K562 (cell line): ENCODE measurements around the gene PELI2. TPM values are rescaled to one million over a fixed set of nuclear protein-coding genes. Genes with fewer than 3 reads are reported as not detected.

ENCODE experiments used
- ATAC-seq: fragments of 200-7000 bp; cut with Tn5 transposase; 3 replicates; pipeline ENCODE4 v1.9.1; 2020; ENCODE audit warnings: moderate library complexity
- BruUV-seq: library from RNA; stranded (reverse); fragments of 400-500 nt; replicated peaks from 2 replicates; lab custom pipeline; 2021; lab: Mats Ljungman, UMichigan
- CTCF ChIA-PET: fragments of 300-600 bp; formaldehyde crosslinking; extraction: SDS; loops from one replicate; lab custom pipeline; 2021; ENCODE audit warnings: low intra/inter-chr PET ratio; lab: Yijun Ruan, JAX
- POLR2A ChIA-PET: fragments of 300-600, 350-650 bp; sonication (Branson Sonifier 250); formaldehyde crosslinking; extraction: SDS; loops from one replicate; lab custom pipeline; 2021; ENCODE audit warnings: antibody characterized with exemption, inconsistent platforms; lab: Yijun Ruan, JAX
- DNase-seq, 4 experiments: peaks; one replicate each; pipeline versions ENCODE4 v3.0.0 to v3.0.0-alpha.2; 2011 to 2018; ENCODE audit warnings: low spot score in 3 of 4, mixed read lengths in 3 of 4; ENCODE audit errors: extremely low read depth in 1 of 4
- FAIRE-seq: peaks from 2 replicates; lab custom pipeline; 2011; peaks lifted over from hg19 to GRCh38; lab: Jason Lieb, UNC
- H2AFZ ChIP-seq: 2 replicates; pipeline ENCODE4 v1.6.0; 2011; ENCODE audit warnings: low read depth, low read length, control low read depth, inconsistent platforms
- H3K27ac ChIP-seq: fragments of 200-600 bp; 3 replicates; pipeline ENCODE4 v1.8.0; 2011; ENCODE audit warnings: low read depth, mild to moderate bottlenecking, control low read depth, inconsistent platforms, low read length, moderate library complexity, mixed read lengths; ENCODE audit errors: extremely low read depth
- H3K27me3 ChIP-seq, 2 experiments: fragments of 300-600 bp in 1 of 2; 2 replicates in 1 of 2; 3 replicates in 1 of 2; pipeline versions ENCODE4 v1.6.0 to v1.8.0; 2011; ENCODE audit warnings: inconsistent platforms in 2 of 2, low read length in 2 of 2, mild to moderate bottlenecking in 1 of 2, mixed read lengths in 1 of 2, moderate library complexity in 1 of 2; ENCODE audit not compliant: control insufficient read depth in 2 of 2, insufficient read depth in 2 of 2
- H3K36me3 ChIP-seq: fragments of 300-600 bp; 3 replicates; pipeline ENCODE4 v1.8.0; 2011; ENCODE audit warnings: mild to moderate bottlenecking, low read length, inconsistent platforms; ENCODE audit not compliant: control insufficient read depth, insufficient read depth
- H3K4me1 ChIP-seq, 2 experiments: fragments of 200-600 bp in 1 of 2; replicated peaks in 1 of 2; 2 replicates in 1 of 2; 3 replicates in 1 of 2; pipeline versions ENCODE4 v1.5.1 to v1.8.0; 2011; ENCODE audit warnings: inconsistent platforms in 2 of 2, low read length in 2 of 2, mild to moderate bottlenecking in 1 of 2, mixed read lengths in 1 of 2, moderate library complexity in 1 of 2; ENCODE audit not compliant: control insufficient read depth in 2 of 2, insufficient read depth in 2 of 2
- H3K4me2 ChIP-seq: 2 replicates; pipeline ENCODE4 v1.6.1; 2011; ENCODE audit warnings: low read length, control low read depth, inconsistent platforms, mixed read lengths; ENCODE audit not compliant: insufficient read depth
- H3K4me3 ChIP-seq: fragments of 200-600 bp; sonication (generic), shearing (Covaris generic); 2 replicates; pipeline ENCODE4 v1.5.1; 2016; ENCODE audit warnings: control low read depth, inconsistent platforms
- H3K79me2 ChIP-seq: fragments of 200-600 bp; 3 replicates; pipeline ENCODE4 v1.8.0; 2011; ENCODE audit warnings: low read length, inconsistent platforms; ENCODE audit not compliant: control insufficient read depth, insufficient read depth
- H3K9ac ChIP-seq, 2 experiments: 2 replicates each; pipeline versions ENCODE4 v1.6.0 to v1.6.1; 2011; ENCODE audit warnings: low read depth in 2 of 2, low read length in 2 of 2, control low read depth in 1 of 2, inconsistent platforms in 1 of 2, mild to moderate bottlenecking in 1 of 2, mixed read lengths in 1 of 2; ENCODE audit not compliant: insufficient read depth in 1 of 2
- H3K9me1 ChIP-seq: one replicate; pipeline ENCODE4 v1.6.0; 2011; ENCODE audit warnings: inconsistent platforms, mild to moderate bottlenecking, low read length, moderate library complexity; ENCODE audit not compliant: control insufficient read depth, insufficient read depth
- H3K9me3 ChIP-seq: replicated peaks from 2 replicates; pipeline ENCODE4 v1.5.1; 2011; ENCODE audit warnings: low read depth, low read length, inconsistent platforms; ENCODE audit not compliant: control insufficient read depth, insufficient read depth
- H4K20me1 ChIP-seq: replicated peaks from 2 replicates; pipeline ENCODE4 v1.6.1; 2011; ENCODE audit warnings: low read length, inconsistent platforms, mixed read lengths; ENCODE audit not compliant: control insufficient read depth, insufficient read depth
- EZH2 ChIP-seq: IDR thresholded peaks from 2 replicates; pipeline ENCODE4 v1.6.1; 2012; ENCODE audit warnings: low read depth, mild to moderate bottlenecking, inconsistent platforms, low read length, borderline replicate concordance
- FOS ChIP-seq: IDR thresholded peaks from 3 replicates; pipeline ENCODE4 v1.6.1; 2011; ENCODE audit not compliant: insufficient read length; ENCODE audit errors: extremely low read depth
- FOXM1 ChIP-seq, 2 experiments: fragments of 450-650 bp in 1 of 2; sonication (generic) in 1 of 2; formaldehyde crosslinking in 1 of 2; IDR thresholded peaks; 2 replicates each; pipeline versions ENCODE4 v1.6.1 to v1.9.0; 2017 to 2022; ENCODE audit warnings: low read depth in 2 of 2, mild to moderate bottlenecking in 2 of 2, missing genetic modification reagents in 1 of 2, moderate library complexity in 1 of 2
- IRF9 ChIP-seq: fragments of 450-650 bp; IDR thresholded peaks from 2 replicates; pipeline ENCODE4 v1.6.1; 2016; ENCODE audit warnings: missing biosample characterization, missing genetic modification characterization
- JUND ChIP-seq, 2 experiments: IDR thresholded peaks; 2 replicates in 1 of 2; 3 replicates in 1 of 2; pipeline ENCODE4 v1.6.1; 2011; ENCODE audit warnings: borderline replicate concordance in 2 of 2, low read depth in 2 of 2, low read length in 2 of 2, improper control_type of control experiment in 1 of 2, missing biosample characterization in 1 of 2, missing genetic modification characterization in 1 of 2, missing genetic modification reagents in 1 of 2
- MAFG ChIP-seq: fragments of 450-650 bp; conservative IDR thresholded peaks from 2 replicates; pipeline ENCODE4 v1.6.1; 2016; ENCODE audit warnings: missing genetic modification characterization, missing compliant biosample characterization
- NEUROD1 ChIP-seq: fragments of 150-350 bp; IDR thresholded peaks from 2 replicates; pipeline ENCODE4 v1.6.1; 2014; ENCODE audit warnings: borderline replicate concordance, low read length, low read depth; ENCODE audit not compliant: partially characterized antibody
- NFE2L1 ChIP-seq: fragments of 450-650 bp; IDR thresholded peaks from 2 replicates; pipeline ENCODE4 v1.6.1; 2016; ENCODE audit warnings: missing genetic modification characterization, low read depth, mild to moderate bottlenecking, missing compliant biosample characterization, moderate library complexity, borderline replicate concordance
- POLR3G ChIP-seq: IDR thresholded peaks from 2 replicates; pipeline ENCODE4 v1.6.1; 2011; ENCODE audit not compliant: insufficient read length, insufficient replicate concordance; ENCODE audit errors: extremely low read depth
- PRDM10 ChIP-seq: fragments of 450-650 bp; IDR thresholded peaks from 2 replicates; pipeline ENCODE4 v1.6.1; 2018; ENCODE audit not compliant: partially characterized antibody
- SMARCC2 ChIP-seq: fragments of 450-650 bp; IDR thresholded peaks from 2 replicates; pipeline ENCODE4 v1.6.1; 2017; ENCODE audit warnings: antibody characterized with exemption, moderate library complexity, mild to moderate bottlenecking, low read depth
- SPI1 ChIP-seq: IDR thresholded peaks from 2 replicates; pipeline ENCODE4 v1.6.1; 2011; ENCODE audit warnings: low read depth, low read length, control low read depth, borderline replicate concordance
- TBP ChIP-seq: optimal IDR thresholded peaks from 2 replicates; pipeline ENCODE3; 2011; ENCODE audit warnings: low read depth, low read length, improper control_type of control experiment
- ZNF511 ChIP-seq: sonication (generic); formaldehyde crosslinking; IDR thresholded peaks from 2 replicates; pipeline ENCODE4 v1.8.0; 2022; ENCODE audit warnings: mild to moderate bottlenecking, missing genetic modification reagents
- whole genome bisulfite sequencing: fragments of 100-300 bp; shearing (Covaris generic); methylation state at CpG from one replicate; pipeline ENCODE4 v1.1.6; 2016; ENCODE audit warnings: low coverage, mixed read lengths; ENCODE audit not compliant: insufficient coverage; ENCODE audit errors: missing lambda C conversion rate; 5-methylcytosine and 5-hydroxymethylcytosine counted together
- in situ Hi-C: fragments of 300-500 bp; cut with MboI; formaldehyde crosslinking; loops from 4 replicates; pipeline ENCODE4 v1.15.0; 2018; ENCODE audit warnings: inconsistent platforms, mixed read lengths
- intact Hi-C: fragments of 100-400 bp; cut with micrococcal nuclease; formaldehyde crosslinking; loops from 2 replicates; pipeline ENCODE4 v1.14.2; 2022
- polyA plus RNA-seq, 8 experiments: library from polyadenylated mRNA; depleted of rRNA in 4 of 8; stranded (reverse) in 5 of 8; unstranded in 3 of 8; fragments of >200 nt; fragmentation: Nextera tagmentation in 2 of 8; fragmentation: Illumina TruSeq in 1 of 8; extraction: Ambion mirVana in 2 of 8; extraction: Trizol in 1 of 8; gene quantifications; 2 replicates each; pipeline versions ENCODE4 v1.2.1 to v1.2.3, GENCODE V29; 2011 to 2014; ENCODE audit warnings: inconsistent platforms in 1 of 8, missing spikeins in 1 of 8
- total RNA-seq, 7 experiments: library from RNA; depleted of rRNA in 6 of 7; stranded (reverse); fragments of >200 nt in 6 of 7; fragmentation: Illumina TruSeq in 2 of 7; extraction: Trizol in 2 of 7; gene quantifications; 2 replicates each; pipeline versions ENCODE4 v1.2.1 to v1.2.3, GENCODE V29; 2011 to 2021; ENCODE audit warnings: low replicate concordance in 1 of 7
- TF ChIP-seq, protein P1 (sequence below): IDR thresholded peaks from 3 replicates; pipeline ENCODE4 v1.6.1; 2011; ENCODE audit warnings: borderline replicate concordance, mild to moderate bottlenecking; ENCODE audit not compliant: insufficient read length, insufficient read depth

Gene PELI2
- total and polyA plus RNA-seq, 9 of the 15 experiments (the other 6 are each of a cell fraction or from before 2014, with no cell fraction given) = 0.20 to 1.5 (median 0.44) TPM

DNA sequence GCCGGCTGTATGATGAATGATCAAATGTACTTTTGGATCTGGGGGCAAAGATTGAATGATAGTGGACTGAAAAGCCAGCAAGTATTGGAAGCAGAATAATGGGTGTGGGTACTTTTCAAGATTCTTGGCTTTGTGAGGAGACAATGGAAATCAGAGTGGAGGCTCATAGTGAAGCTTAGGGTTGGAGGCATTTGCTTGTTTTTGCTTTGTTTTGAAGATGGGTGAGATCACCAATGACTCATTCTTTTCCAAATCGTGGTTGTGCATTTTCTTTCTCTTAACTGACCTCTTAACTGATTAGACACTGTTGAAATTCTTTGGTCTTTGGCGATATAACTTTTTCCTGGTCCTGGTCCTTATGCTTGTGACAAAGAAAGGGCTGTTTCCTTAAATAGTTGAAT, 54.4 kb downstream of the PELI2 start:
- Histone ChIP-seq H3K9me1 (no peaks in the 10 kb centered on the region), H3K79me2 (no peaks in the 10 kb centered on the region), H3K9me3 (no peaks in the 10 kb centered on the region), H3K27me3 (no peaks in the 10 kb centered on the region), H3K36me3 (no peaks in the 10 kb centered on the region), H4K20me1 (no peaks in the 10 kb centered on the region), H2AFZ (no peak overlapping the region), H3K4me2 (no peak overlapping the region), H3K4me3 (no peak overlapping the region), H3K4me1 (peaks cover 0 to 16% of the 10 kb centered on the region in 2 experiments; a peak in 3 of 5 replicates), H3K9ac (no peak overlapping the region), H3K27ac (peak overlapping the region; percentile 20; the same call in 1 of the 3 replicates)
- DNase-seq (peak in 1 of 4 experiments; percentile 11), ATAC-seq (peak; percentile 61), FAIRE-seq (no peak)
- in situ Hi-C loops = no loop called here
- no TSS peak for BruUV-seq
- intact Hi-C loops = no loop called here
- CTCF ChIA-PET = no interaction called here
- 0% methylated on average over 3 of the region's 3 CpGs for WGBS
- POLR2A ChIA-PET = interaction anchor here (0.6 to 0.7 kb wide), 2 partner anchors 36 to 154 kb away, joined by 4 to 7 read pairs; no protein-coding TSS in a partner anchor
- TF ChIP-seq ZNF511 (CRISPR knock-in tag) (no peak), PRDM10 (no peak), POLR3G (no peak), JUND (IDR thresholded peaks at IDR 0.05; ENCODE audit: borderline replicate concordance, low read depth, low read length) (peak; percentile 95), JUND (tag; IDR thresholded peaks at IDR 0.05; ENCODE audit: borderline replicate concordance, low read depth, low read length) (peak; percentile 98), NFE2L1 (tag) (no peak), MAFG (tag) (peak; percentile 44), SMARCC2 (peak; percentile 70; the same call in 1 of the 2 replicates), NEUROD1 (no peak), TBP (no peak), SPI1 (no peak), FOXM1 (IDR thresholded peaks at IDR 0.05; ENCODE audit: low read depth) (peak; percentile 44; the same call in 1 of the 2 replicates), FOXM1 (CRISPR knock-in tag; IDR thresholded peaks at IDR 0.05; ENCODE audit: low read depth) (no peak), IRF9 (no peak), FOS (peak; percentile 28), EZH2 (no peak)
- TF ChIP-seq, protein P1, sequence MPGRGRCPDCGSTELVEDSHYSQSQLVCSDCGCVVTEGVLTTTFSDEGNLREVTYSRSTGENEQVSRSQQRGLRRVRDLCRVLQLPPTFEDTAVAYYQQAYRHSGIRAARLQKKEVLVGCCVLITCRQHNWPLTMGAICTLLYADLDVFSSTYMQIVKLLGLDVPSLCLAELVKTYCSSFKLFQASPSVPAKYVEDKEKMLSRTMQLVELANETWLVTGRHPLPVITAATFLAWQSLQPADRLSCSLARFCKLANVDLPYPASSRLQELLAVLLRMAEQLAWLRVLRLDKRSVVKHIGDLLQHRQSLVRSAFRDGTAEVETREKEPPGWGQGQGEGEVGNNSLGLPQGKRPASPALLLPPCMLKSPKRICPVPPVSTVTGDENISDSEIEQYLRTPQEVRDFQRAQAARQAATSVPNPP = no peak
